Right atrium auricular region (tissue), 2 donors: ENCODE data around the gene CIDEB. TPM values are rescaled to one million over a fixed set of nuclear protein-coding genes. Genes with fewer than 3 reads are reported as not detected.
A peak's percentile ranks its signal among the peaks of the same experiment; 100 is the strongest.

Experiments
- DNase-seq: peaks from one replicate; pipeline ENCODE4 v3.0.0-alpha.2; 2019; ENCODE audit warnings: low spot score
- H3K27ac ChIP-seq, 2 donors: fragments of 200-600 bp; sonication (generic); 1 replicate in 1 of 2; 2 replicates in 1 of 2; pipeline ENCODE4 v1.5.1; 2016 to 2019
- H3K27me3 ChIP-seq, 2 donors: fragments of 200-600 bp; sonication (generic); one replicate each; pipeline versions ENCODE4 v1.5.1 to v1.6.0; 2017 to 2019
- H3K36me3 ChIP-seq: fragments of 200-600 bp; sonication (generic); one replicate; pipeline ENCODE4 v1.5.1; 2016
- H3K4me1 ChIP-seq, 2 donors: fragments of 200-600 bp; sonication (generic); one replicate each; pipeline versions ENCODE4 v1.5.1 to v1.6.0; 2017 to 2019
- H3K4me3 ChIP-seq, 2 donors: fragments of 200-600 bp; sonication (generic); 1 replicate in 1 of 2; 2 replicates in 1 of 2; pipeline ENCODE4 v1.5.1; 2017 to 2019; ENCODE audit warnings: mild to moderate bottlenecking in 1 of 2, moderate library complexity in 1 of 2
- H3K9me3 ChIP-seq, 2 donors: fragments of 200-600 bp; sonication (generic); one replicate each; pipeline ENCODE4 v1.5.1; 2019
- CTCF ChIP-seq, 2 donors: fragments of 200-600 bp; sonication (generic); IDR thresholded peaks; one replicate each; pipeline ENCODE4 v1.5.1; 2019; ENCODE audit warnings: antibody characterized with exemption in 2 of 2
- total RNA-seq, 2 donors: library from RNA; depleted of rRNA; stranded (reverse); fragments of >200 nt; gene quantifications; one replicate each; pipeline ENCODE4 v1.1.0, GENCODE V29; 2016

CIDEB gene
- total RNA-seq, 2 donors from 2014 or later = 2.0 to 6.6 TPM

- Histone ChIP-seq H3K27ac (peak overlapping the region; percentile 84 to 91), H3K9me3 (no peaks in the 10 kb centered on the region), H3K36me3 (peaks cover 45% of the 10 kb centered on the region), H3K4me3 (peak overlapping the region; percentile 80 to 87), H3K27me3 (no peaks in the 10 kb centered on the region), H3K4me1 (peaks cover 0 to 20% of the 10 kb centered on the region in 2 donors)
- DNase-seq = no peak
- no peak for TF ChIP-seq CTCF (IDR thresholded peaks at IDR 0.05)
These were observed 8.9 kb downstream of the CIDEB start for GRCh38 chr14:24298892-24299254.

DNA sequence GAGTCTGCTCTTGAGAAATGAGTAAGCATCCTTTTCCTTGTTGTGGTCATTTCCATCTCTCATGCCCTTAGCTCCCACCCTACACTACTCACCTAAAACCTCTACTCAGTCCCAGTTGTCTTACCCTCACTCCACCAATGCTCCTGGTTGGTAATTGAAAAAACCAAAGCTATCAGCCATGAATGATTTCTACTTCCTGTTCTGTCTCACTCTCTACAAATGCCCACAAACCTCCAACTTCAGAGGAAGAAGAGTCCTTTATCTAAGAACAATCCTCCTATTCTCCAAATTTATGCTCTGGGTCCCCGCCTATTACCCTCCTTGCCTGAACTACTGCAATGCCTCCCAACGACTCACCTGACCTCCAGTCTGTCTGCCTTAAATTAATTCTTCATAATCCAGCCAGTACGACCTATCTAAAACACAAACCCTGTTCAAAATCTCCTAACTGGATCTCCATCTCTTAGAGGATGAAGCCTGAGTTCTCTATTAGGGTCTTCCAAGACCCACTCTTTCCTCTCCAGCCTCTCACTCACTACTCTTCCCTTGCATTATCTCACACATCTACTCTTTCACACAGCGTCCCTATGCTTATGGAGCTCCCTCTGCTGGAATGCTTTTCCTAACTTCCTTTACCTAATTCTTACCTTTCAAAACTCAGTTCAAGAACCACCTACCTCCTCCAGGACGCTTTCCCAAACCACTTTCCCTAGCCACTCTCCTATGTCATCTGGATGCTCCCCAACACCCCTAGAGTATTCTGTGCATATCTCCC, 10.4 kb downstream of the CIDEB start:
- DNase-seq = no peak
- Histone ChIP-seq H3K27me3 (no peaks in the 10 kb centered on the region), H3K9me3 (no peaks in the 10 kb centered on the region), H3K4me1 (peaks cover 0 to 20% of the 10 kb centered on the region in 2 donors), H3K36me3 (peaks cover 30% of the 10 kb centered on the region), H3K4me3 (no peak overlapping the region), H3K27ac (no peak overlapping the region)
- no peak for TF ChIP-seq CTCF (IDR thresholded peaks at IDR 0.05)

DNA sequence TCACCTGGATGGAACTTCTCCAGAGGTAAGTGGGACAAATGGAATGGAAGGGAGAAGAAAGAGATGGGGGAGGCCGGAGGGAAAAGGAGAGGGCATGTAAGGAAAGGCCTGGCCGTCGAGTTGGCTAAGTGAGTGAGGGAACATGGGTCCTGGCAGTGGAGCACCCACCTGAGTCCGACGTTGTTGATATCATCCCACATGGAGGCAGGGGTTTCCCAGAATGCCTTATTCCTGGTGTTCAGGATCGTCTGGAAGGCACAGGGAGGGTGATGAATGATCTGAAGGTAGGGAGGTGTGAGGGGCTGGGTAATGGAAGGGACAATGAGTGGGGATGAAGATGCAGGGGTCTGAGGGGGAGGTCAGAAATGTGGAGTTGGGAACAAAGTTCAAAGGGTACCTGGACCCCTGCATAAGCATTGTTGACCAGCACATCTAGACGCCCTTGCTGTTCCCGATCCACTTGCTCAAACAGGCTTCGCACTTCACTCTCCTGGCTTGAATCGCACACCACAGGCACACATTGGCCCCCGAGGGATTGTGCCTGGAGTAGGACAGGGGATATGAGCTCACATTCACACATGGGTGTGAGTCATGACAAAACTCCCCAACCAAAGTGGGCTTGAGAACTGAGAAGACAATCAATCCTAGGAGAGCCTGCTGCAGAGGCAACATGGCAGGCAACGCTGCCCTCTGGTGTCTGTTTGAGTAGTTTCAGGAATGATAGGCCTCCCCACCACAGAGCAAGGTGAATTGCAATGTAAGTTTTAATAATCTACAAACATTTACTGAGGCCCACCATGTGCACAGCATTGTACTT, 11.2 kb downstream of the CIDEB start:
- Histone ChIP-seq H3K27ac (no peak overlapping the region), H3K36me3 (peaks cover 22% of the 10 kb centered on the region), H3K4me1 (peaks cover 0 to 20% of the 10 kb centered on the region in 2 donors), H3K27me3 (no peaks in the 10 kb centered on the region), H3K4me3 (no peak overlapping the region), H3K9me3 (no peaks in the 10 kb centered on the region)
- DNase-seq = peak; percentile 72
- TF ChIP-seq CTCF (IDR thresholded peaks at IDR 0.05) = peak; percentile 30 to 79

DNA sequence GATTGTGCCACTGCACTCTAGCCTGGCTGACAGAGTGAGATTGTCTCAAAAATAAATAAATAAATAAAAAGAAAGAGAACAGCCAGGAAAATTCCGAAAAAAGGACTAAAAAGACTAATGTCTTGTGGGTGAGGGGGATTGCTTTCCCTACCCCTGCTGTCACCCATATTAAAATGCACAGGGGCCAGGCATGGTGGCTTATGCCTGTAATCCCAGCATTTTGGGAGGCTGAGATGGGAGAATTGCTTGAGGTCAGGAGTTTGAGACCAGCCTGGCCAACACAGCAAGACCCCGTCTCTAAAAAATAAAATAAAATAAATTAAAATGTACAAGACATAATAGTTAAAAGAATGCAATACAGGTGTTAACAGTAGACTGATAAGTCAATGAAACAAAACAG, 14.3 kb downstream of the CIDEB start:
- no peak overlapping the region for H3K27ac ChIP-seq
- H3K27me3 ChIP-seq = no peaks in the 10 kb centered on the region
- no peaks in the 10 kb centered on the region for H3K4me1 ChIP-seq
- H3K4me3 ChIP-seq = no peak overlapping the region
- H3K9me3 ChIP-seq = no peaks in the 10 kb centered on the region
- DNase-seq = no peak
- TF ChIP-seq CTCF (IDR thresholded peaks at IDR 0.05) = no peak
- H3K36me3 ChIP-seq = peaks cover 41% of the 10 kb centered on the region

DNA sequence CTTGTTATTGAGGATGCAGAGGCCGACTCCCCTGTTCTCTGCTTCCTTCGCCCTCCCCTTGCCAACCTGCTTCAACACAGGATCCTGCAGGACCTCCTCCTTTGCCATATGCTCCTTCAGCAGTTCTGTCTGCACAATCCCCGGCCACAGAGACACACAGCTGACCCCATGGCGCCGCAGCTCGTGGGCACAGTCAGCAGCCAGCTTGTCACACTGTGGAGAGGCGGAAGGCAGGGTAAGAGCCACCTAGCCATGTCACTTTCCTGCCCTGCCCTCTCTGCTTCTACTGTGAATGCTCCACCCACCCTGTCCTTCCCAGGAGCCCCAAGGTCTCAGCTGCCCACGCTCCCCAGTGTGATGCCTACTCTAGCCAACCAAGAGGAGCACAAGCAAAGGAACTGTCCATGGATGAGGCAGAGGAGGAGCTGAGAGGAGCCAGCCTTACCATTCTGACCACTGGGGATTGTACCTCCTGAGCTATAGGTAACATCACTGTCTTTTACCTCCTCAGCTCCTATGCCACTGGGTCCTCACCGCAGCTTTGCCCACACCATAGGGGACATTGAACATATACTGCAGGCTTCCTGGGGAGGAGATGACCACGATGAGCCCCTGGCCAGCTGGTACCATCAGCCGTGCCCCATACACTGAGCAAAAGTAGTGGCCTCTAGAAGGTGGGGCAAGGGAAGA, 15.5 kb downstream of the CIDEB start:
- TF ChIP-seq CTCF (IDR thresholded peaks at IDR 0.05) = no peak
- no peak for DNase-seq
- Histone ChIP-seq H3K27ac (no peak overlapping the region), H3K27me3 (no peaks in the 10 kb centered on the region), H3K4me3 (no peak overlapping the region), H3K36me3 (peaks cover 41% of the 10 kb centered on the region), H3K9me3 (no peaks in the 10 kb centered on the region), H3K4me1 (no peaks in the 10 kb centered on the region)
